Measurements from ENCODE around the gene AK5. TPM values are rescaled to one million over a fixed set of nuclear protein-coding genes. Genes with fewer than 3 reads are reported as not detected.
A peak's percentile ranks its signal among the peaks of the same experiment; 100 is the strongest.

Gene AK5
- total RNA-seq, 1 experiment from 2014 or later = 0.35 TPM

GRCh38 chr1:77446841-77447555, 165.2 kb downstream of the AK5 start:
- Histone ChIP-seq H3K27me3 (ENCODE audit: control insufficient read depth, insufficient read depth, low read length) (no peaks in the 10 kb centered on the region), H3K36me3 (replicated peaks; ENCODE audit: control insufficient read depth, insufficient read depth, low read length) (no peaks in the 10 kb centered on the region), H3K4me3 (ENCODE audit: insufficient read depth, low read depth, low read length) (no peak overlapping the region)
- no peak for DNase-seq

GRCh38 chr1:77447669-77448068, 165.8 kb downstream of the AK5 start:
- Histone ChIP-seq H3K36me3 (replicated peaks; ENCODE audit: control insufficient read depth, insufficient read depth, low read length) (no peaks in the 10 kb centered on the region), H3K4me3 (ENCODE audit: insufficient read depth, low read depth, low read length) (no peak overlapping the region), H3K27me3 (ENCODE audit: control insufficient read depth, insufficient read depth, low read length) (no peaks in the 10 kb centered on the region)
- DNase-seq = no peak

GRCh38 chr1:77459881-77460280, 178.1 kb downstream of the AK5 start:
- Histone ChIP-seq H3K36me3 (replicated peaks; ENCODE audit: control insufficient read depth, insufficient read depth, low read length) (no peaks in the 10 kb centered on the region), H3K27me3 (ENCODE audit: control insufficient read depth, insufficient read depth, low read length) (no peaks in the 10 kb centered on the region), H3K4me3 (ENCODE audit: insufficient read depth, low read depth, low read length) (no peak overlapping the region)
- no peak for DNase-seq

GRCh38 chr1:77461691-77462090, 179.9 kb downstream of the AK5 start:
- DNase-seq = no peak
- H3K4me3 ChIP-seq (ENCODE audit: insufficient read depth, low read depth, low read length) = no peak overlapping the region
- H3K36me3 ChIP-seq (replicated peaks; ENCODE audit: control insufficient read depth, insufficient read depth, low read length) = no peaks in the 10 kb centered on the region
- no peaks in the 10 kb centered on the region for H3K27me3 ChIP-seq (ENCODE audit: control insufficient read depth, insufficient read depth, low read length)

GRCh38 chr1:77463216-77463615, 181.4 kb downstream of the AK5 start:
- Histone ChIP-seq H3K4me3 (ENCODE audit: insufficient read depth, low read depth, low read length) (no peak overlapping the region), H3K36me3 (replicated peaks; ENCODE audit: control insufficient read depth, insufficient read depth, low read length) (no peaks in the 10 kb centered on the region), H3K27me3 (ENCODE audit: control insufficient read depth, insufficient read depth, low read length) (no peaks in the 10 kb centered on the region)
- DNase-seq = no peak

- Histone ChIP-seq H3K4me3 (ENCODE audit: insufficient read depth, low read depth, low read length) (no peak overlapping the region), H3K36me3 (replicated peaks; ENCODE audit: control insufficient read depth, insufficient read depth, low read length) (no peaks in the 10 kb centered on the region), H3K27me3 (ENCODE audit: control insufficient read depth, insufficient read depth, low read length) (no peaks in the 10 kb centered on the region)
- no peak for DNase-seq
Observed at GRCh38 chr1:77465139-77465538, 183.3 kb downstream of the AK5 start.

- no peaks in the 10 kb centered on the region for H3K36me3 ChIP-seq (replicated peaks; ENCODE audit: control insufficient read depth, insufficient read depth, low read length)
Observed at GRCh38 chr1:77465922-77466321, 184.1 kb downstream of the AK5 start.

GRCh38 chr1:77467021-77467595, 185.3 kb downstream of the AK5 start:
- no peak for DNase-seq
- Histone ChIP-seq H3K36me3 (replicated peaks; ENCODE audit: control insufficient read depth, insufficient read depth, low read length) (no peaks in the 10 kb centered on the region), H3K4me3 (ENCODE audit: insufficient read depth, low read depth, low read length) (no peak overlapping the region), H3K27me3 (ENCODE audit: control insufficient read depth, insufficient read depth, low read length) (no peaks in the 10 kb centered on the region)

More at GRCh38 chr1:77465922-77466321, 184.1 kb downstream of the AK5 start:
- DNase-seq = peak; percentile 10
- Histone ChIP-seq H3K4me3 (ENCODE audit: insufficient read depth, low read depth, low read length) (no peak overlapping the region), H3K27me3 (ENCODE audit: control insufficient read depth, insufficient read depth, low read length) (no peaks in the 10 kb centered on the region)

- Histone ChIP-seq H3K36me3 (replicated peaks; ENCODE audit: control insufficient read depth, insufficient read depth, low read length) (no peaks in the 10 kb centered on the region), H3K4me3 (ENCODE audit: insufficient read depth, low read depth, low read length) (no peak overlapping the region), H3K27me3 (ENCODE audit: control insufficient read depth, insufficient read depth, low read length) (no peaks in the 10 kb centered on the region)
- no peak for DNase-seq
Observed at GRCh38 chr1:77467741-77468140, 185.9 kb downstream of the AK5 start.

- Histone ChIP-seq H3K36me3 (replicated peaks; ENCODE audit: control insufficient read depth, insufficient read depth, low read length) (no peaks in the 10 kb centered on the region), H3K4me3 (ENCODE audit: insufficient read depth, low read depth, low read length) (no peak overlapping the region), H3K27me3 (ENCODE audit: control insufficient read depth, insufficient read depth, low read length) (no peaks in the 10 kb centered on the region)
- no peak for DNase-seq
Observed at GRCh38 chr1:77468257-77468948, 186.6 kb downstream of the AK5 start.

GRCh38 chr1:77468949-77469710, 187.3 kb downstream of the AK5 start:
- no peaks in the 10 kb centered on the region for H3K36me3 ChIP-seq (replicated peaks; ENCODE audit: control insufficient read depth, insufficient read depth, low read length)

GRCh38 chr1:77471691-77472090, 189.9 kb downstream of the AK5 start:
- no peak for DNase-seq
- H3K27me3 ChIP-seq (ENCODE audit: control insufficient read depth, insufficient read depth, low read length) = no peaks in the 10 kb centered on the region
- H3K36me3 ChIP-seq (replicated peaks; ENCODE audit: control insufficient read depth, insufficient read depth, low read length) = no peaks in the 10 kb centered on the region
- H3K4me3 ChIP-seq (ENCODE audit: insufficient read depth, low read depth, low read length) = no peak overlapping the region

More at GRCh38 chr1:77468949-77469710, 187.3 kb downstream of the AK5 start:
- no peaks in the 10 kb centered on the region for H3K27me3 ChIP-seq (ENCODE audit: control insufficient read depth, insufficient read depth, low read length)
- no peak for DNase-seq
- no peak overlapping the region for H3K4me3 ChIP-seq (ENCODE audit: insufficient read depth, low read depth, low read length)

GRCh38 chr1:77473690-77474089, 191.9 kb downstream of the AK5 start:
- Histone ChIP-seq H3K36me3 (replicated peaks; ENCODE audit: control insufficient read depth, insufficient read depth, low read length) (no peaks in the 10 kb centered on the region), H3K4me3 (ENCODE audit: insufficient read depth, low read depth, low read length) (no peak overlapping the region)
- DNase-seq = no peak

GRCh38 chr1:77475641-77476040, 193.8 kb downstream of the AK5 start:
- Histone ChIP-seq H3K27me3 (ENCODE audit: control insufficient read depth, insufficient read depth, low read length) (no peaks in the 10 kb centered on the region), H3K36me3 (replicated peaks; ENCODE audit: control insufficient read depth, insufficient read depth, low read length) (no peaks in the 10 kb centered on the region), H3K4me3 (ENCODE audit: insufficient read depth, low read depth, low read length) (no peak overlapping the region)
- no peak for DNase-seq

More at GRCh38 chr1:77473690-77474089, 191.9 kb downstream of the AK5 start:
- no peaks in the 10 kb centered on the region for H3K27me3 ChIP-seq (ENCODE audit: control insufficient read depth, insufficient read depth, low read length)

Measured in H7 (cell line).